GM19193 (cell line): ENCODE measurements around the gene NUMA1.

Experiments
- POLR2A ChIP-seq: IDR thresholded peaks from 4 replicates; pipeline ENCODE4 v1.6.1; 2011; ENCODE audit not compliant: insufficient read depth, insufficient read length; ENCODE audit errors: extremely low read depth

The NUMA1 gene

GRCh38 chr11:72105888-72106287 is 25.5 kb upstream of the NUMA1 start, which contains the start of gene TOMT:
Gene TOMT, plus strand, starts transcription at chr11:72105924. Its CDS starts 28 bp downstream, at chr11:72105952.
- TF ChIP-seq POLR2A = no peak

- no peak for TF ChIP-seq POLR2A
Observed at GRCh38 chr11:72103754-72104167, 23.4 kb upstream of the NUMA1 start.

GRCh38 chr11:72102946-72103753 is 22.8 kb upstream of the NUMA1 start, which contains the start of gene LAMTOR1:
Gene LAMTOR1, minus strand, starts transcription at chr11:72103297. Its CDS starts 73 bp downstream, at chr11:72103224.
- peak; percentile 90 for TF ChIP-seq POLR2A

GRCh38 chr11:72102631-72102945 is 22.2 kb upstream of the NUMA1 start:
- no peak for TF ChIP-seq POLR2A

GRCh38 chr11:72102162-72102561 is 21.8 kb upstream of the NUMA1 start:
- no peak for TF ChIP-seq POLR2A

GRCh38 chr11:72100462-72100861 is 20.1 kb upstream of the NUMA1 start:
- no peak for TF ChIP-seq POLR2A

- TF ChIP-seq POLR2A = no peak
Observed at GRCh38 chr11:72100009-72100408, 19.7 kb upstream of the NUMA1 start.

GRCh38 chr11:72098741-72099140 is 18.4 kb upstream of the NUMA1 start:
- TF ChIP-seq POLR2A = peak; percentile 16

GRCh38 chr11:72091292-72091691 is 10.9 kb upstream of the NUMA1 start:
- TF ChIP-seq POLR2A = no peak

GRCh38 chr11:72088076-72088808 is 7.9 kb upstream of the NUMA1 start:
- TF ChIP-seq POLR2A = no peak

- no peak for TF ChIP-seq POLR2A
Observed at GRCh38 chr11:72085621-72086351, 5.4 kb upstream of the NUMA1 start.

- TF ChIP-seq POLR2A = no peak
Observed at GRCh38 chr11:72084965-72085364, 4.6 kb upstream of the NUMA1 start.

- no peak for TF ChIP-seq POLR2A
Observed at GRCh38 chr11:72084076-72084475, 3.7 kb upstream of the NUMA1 start.

- no peak for TF ChIP-seq POLR2A
Observed at GRCh38 chr11:72083414-72083813, 3.1 kb upstream of the NUMA1 start.

- no peak for TF ChIP-seq POLR2A
Observed at GRCh38 chr11:72081821-72082453, 1.6 kb upstream of the NUMA1 start.
